SKM-1 (cell line): Measurements from ENCODE around the gene ALX4.

Source experiments
- DNase-seq: peaks from one replicate; lab custom pipeline; 2025; ENCODE audit not compliant: unreplicated experiment; lab: John Stamatoyannopoulos, UW

Gene ALX4

GRCh38 chr11:44268614-44269080 is 41.3 kb downstream of the ALX4 start:
- DNase-seq: no peak

GRCh38 chr11:44267750-44268613 is 42.0 kb downstream of the ALX4 start:
- no peak for DNase-seq

- DNase-seq: no peak
These were observed 42.8 kb downstream of the ALX4 start for GRCh38 chr11:44267006-44267749.

GRCh38 chr11:44266056-44266780 is 43.7 kb downstream of the ALX4 start:
- DNase-seq: no peak

GRCh38 chr11:44264761-44265160 is 45.2 kb downstream of the ALX4 start:
- DNase-seq: no peak

GRCh38 chr11:44264438-44264749 is 45.5 kb downstream of the ALX4 start:
- no peak for DNase-seq

- DNase-seq: no peak
These were observed 46.1 kb downstream of the ALX4 start for GRCh38 chr11:44263738-44264437.

- no peak for DNase-seq
These were observed 47.9 kb downstream of the ALX4 start for GRCh38 chr11:44261800-44262591.

- DNase-seq: no peak
These were observed 49.9 kb downstream of the ALX4 start for GRCh38 chr11:44260081-44260480.

- DNase-seq: no peak
These were observed 51.0 kb downstream of the ALX4 start for GRCh38 chr11:44258839-44259420.

GRCh38 chr11:44258190-44258489 is 51.8 kb downstream of the ALX4 start:
- no peak for DNase-seq

- DNase-seq: no peak
These were observed 52.4 kb downstream of the ALX4 start for GRCh38 chr11:44257338-44258189.

GRCh38 chr11:44256673-44257291 is 53.2 kb downstream of the ALX4 start:
- DNase-seq: no peak

- DNase-seq: no peak
These were observed 54.4 kb downstream of the ALX4 start for GRCh38 chr11:44255406-44256071.

- no peak for DNase-seq
These were observed 56.8 kb downstream of the ALX4 start for GRCh38 chr11:44252999-44253602.

- DNase-seq: no peak
These were observed 59.5 kb downstream of the ALX4 start for GRCh38 chr11:44250421-44250820.

- DNase-seq: no peak
These were observed 61.8 kb downstream of the ALX4 start for GRCh38 chr11:44248109-44248508.

- DNase-seq: no peak
These were observed 62.4 kb downstream of the ALX4 start for GRCh38 chr11:44247508-44247907.
